EH (cell line): ENCODE data around the gene PSD4.
A peak's percentile ranks its signal among the peaks of the same experiment; 100 is the strongest.

Experiments used
- DNase-seq: peaks from one replicate; pipeline ENCODE4 v3.0.0-alpha.2; 2015; ENCODE audit warnings: low read depth

Gene PSD4

DNA sequence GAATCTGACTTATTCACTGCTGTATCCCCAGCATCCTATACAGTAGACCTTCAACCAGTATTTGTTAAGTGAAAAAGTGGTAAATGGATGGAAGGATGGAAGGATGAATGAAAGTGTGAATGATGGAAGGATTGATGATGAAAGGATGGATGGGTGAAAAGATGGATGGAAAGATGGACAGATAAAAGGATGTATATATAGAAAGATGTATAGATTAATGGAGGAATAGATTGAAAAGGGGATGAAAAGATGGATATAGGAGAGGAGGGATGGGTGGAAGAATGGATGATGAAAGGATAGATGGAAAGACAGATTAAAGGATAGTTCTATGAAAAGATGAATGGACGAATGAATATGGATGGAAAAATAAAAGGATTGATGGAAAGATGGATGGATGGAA is 50.0 kb downstream of the PSD4 start:
- no peak for DNase-seq

DNA sequence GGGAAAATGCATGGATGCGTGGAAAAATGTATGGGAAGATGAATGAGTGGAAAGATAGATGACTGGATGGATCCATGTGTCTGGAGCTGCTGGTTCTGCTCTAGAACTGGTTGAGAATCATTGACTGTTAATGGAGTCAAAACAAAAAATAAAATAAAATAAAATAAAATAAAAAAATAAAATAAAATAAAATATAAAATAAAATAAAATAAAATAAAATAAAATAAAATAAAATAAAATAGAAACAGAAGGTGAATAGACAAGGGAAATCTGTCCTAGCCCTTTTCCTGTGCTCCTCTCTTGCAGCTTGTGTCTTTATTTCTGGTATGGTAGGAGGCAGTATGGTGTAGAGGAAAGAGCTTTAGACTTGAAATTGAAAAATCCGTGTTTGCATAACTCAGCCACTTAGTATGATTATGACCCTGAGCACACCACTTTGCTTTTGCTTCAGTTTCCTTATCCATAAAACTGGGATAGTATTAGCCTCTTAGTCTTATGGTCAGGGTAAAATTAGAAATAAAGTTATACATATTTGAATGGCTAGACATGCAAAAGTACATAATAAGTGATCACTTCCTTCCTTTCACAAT is 51.0 kb downstream of the PSD4 start:
- DNase-seq: no peak

DNA sequence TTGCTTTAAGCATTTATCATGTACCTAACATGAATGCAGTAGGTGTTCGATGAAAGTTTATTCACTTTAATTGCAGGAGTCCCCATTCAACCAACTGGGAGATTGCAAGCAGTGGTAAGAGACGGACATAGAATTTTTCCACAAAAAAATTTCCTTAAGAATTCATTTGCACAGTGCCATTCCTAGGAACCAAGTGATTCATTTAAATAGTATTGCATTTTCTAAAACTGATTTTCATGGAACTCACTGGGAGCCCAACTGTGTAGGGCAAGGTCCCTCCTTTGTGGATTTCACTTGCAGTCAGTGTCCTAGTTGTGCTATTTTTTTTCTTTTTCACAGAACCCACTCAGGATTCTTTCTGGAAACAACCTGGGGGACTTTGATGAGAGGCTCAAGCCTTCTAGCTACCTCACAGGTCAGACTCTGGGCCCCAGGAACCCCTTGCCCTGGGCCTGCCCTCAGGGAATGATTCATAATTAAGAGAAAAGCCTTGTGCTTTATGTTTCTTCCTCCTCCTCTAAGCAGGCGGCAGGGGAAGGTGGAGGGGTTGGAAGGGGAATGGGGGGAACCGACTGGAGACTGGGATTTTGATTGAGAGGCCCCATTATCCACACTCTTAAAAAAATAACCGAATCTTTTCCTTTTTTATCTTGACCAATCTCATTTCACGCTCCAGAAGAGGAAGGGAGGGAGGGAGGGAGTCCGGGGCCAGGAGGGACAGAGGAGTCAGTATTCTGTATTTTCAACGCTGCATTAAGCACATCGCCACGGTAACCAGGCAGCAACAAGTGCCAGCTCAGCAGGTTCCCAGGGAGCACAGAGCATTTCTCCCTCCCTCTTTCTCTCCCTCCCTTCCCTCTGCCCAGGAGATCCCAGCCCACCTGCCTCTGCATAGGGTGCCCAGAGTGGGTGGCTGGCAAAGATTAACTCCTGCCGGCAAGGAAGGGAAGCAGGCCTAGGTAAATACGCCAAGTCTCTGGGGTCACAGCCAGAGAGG is 51.8 kb downstream of the PSD4 start:
- no peak for DNase-seq

DNA sequence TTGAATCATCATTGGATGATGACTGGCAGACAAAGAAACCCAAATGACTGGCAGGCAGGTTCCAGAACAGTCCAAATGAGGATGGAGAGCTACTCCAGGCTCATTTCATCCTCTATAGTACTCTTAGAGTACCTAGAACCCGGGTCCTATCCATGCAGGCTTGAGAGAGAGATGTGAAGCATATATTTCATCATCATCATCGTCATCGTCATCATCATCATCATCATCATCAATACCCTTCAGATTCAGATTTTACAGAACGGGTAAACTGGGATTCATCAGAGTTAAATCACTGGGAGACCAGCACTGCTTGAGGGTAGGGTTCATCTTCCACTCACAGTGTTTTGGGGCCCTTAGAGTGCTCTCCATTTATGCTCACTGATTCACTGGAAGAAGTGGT is 52.7 kb downstream of the PSD4 start:
- DNase-seq: no peak

DNA sequence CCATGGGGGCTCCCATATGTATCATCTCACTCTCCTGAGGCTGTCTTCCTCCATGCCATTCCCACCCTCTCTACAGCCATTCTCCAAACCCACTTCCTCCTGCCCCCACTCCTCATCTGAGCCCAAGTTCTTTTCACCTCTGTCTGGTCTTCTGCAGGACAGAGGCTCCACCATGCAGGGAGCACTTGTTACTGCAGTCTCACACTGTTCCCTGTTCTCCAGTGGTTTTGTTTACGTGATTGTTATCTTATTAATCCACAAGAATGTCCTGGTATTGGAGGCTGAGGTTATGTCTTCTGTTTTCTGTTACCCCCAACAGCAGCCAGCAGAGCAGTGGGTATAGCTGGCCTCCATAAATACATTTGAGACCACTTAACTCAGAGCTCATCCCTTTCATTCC is 53.5 kb downstream of the PSD4 start:
- DNase-seq: peak; percentile 43

DNA sequence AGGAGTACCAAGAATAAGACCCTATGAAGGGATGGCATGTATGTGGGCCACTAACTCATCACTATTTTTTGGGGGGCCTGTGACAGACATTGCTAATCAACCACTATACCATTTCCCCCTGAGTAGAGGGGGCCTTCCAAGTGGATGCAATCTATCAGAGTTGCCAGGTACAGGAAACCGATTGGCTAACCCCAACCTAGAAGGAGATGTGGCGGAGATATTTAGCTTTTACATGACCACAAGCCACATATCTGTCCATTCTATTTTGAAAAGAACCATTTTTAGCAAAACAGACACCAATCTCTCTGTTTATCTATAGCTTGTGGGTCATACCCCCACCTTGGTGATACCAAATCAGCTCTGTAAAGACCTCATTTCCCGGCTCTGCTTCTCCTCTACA is 53.9 kb downstream of the PSD4 start:
- no peak for DNase-seq

DNA sequence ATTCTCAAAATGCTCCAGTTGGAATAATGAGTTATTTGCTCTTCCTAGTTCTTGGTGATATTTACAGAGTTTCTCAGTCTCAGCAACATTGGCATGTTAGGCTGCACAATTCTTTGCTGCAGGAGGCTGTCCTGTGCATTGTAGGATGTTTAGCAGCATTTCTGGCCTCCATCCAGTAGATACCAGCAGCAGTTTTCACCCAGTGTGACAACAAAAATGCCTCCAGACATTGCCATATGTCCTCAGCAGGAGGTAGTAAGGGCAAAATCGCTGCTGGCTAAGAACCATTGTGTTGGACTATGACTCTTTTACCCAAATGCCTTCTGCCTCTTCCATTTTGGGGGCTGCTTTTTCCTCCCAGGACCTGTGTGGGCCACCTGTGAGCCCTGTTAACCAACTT is 54.6 kb downstream of the PSD4 start:
- DNase-seq: no peak

DNA sequence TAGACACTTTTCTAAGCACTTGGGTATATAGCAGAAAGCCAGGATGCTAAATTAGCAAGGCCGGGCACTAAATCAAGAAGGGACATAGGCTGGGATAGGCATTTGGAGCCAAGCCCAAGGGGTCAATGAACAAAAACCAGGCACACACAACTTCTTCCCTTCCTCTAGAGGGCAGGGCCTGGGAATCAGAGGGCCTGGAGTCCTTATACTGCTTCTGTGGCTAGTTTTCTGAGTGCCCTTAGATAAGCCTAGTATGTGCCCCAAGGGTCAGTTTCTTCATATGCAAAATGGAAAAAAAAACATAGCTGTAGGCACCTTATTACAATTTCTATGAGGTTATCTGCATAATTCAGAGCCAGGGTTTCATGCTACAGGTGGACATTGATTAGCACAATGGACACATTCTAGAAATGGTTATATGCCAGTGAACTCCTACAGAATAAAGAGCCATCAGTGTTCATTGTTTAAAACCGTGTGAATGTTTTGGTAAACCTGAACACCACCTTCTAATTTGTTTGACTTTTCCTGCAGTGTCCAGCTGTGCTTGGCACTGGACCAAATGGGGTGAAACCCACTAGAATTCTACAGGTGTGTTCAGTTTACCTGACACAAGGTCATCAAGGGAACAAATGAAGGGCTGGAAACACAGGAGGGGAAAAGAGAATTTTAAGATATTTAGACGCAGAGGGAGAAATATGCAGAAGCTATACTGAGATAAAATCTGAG is 55.4 kb downstream of the PSD4 start:
- DNase-seq: no peak

DNA sequence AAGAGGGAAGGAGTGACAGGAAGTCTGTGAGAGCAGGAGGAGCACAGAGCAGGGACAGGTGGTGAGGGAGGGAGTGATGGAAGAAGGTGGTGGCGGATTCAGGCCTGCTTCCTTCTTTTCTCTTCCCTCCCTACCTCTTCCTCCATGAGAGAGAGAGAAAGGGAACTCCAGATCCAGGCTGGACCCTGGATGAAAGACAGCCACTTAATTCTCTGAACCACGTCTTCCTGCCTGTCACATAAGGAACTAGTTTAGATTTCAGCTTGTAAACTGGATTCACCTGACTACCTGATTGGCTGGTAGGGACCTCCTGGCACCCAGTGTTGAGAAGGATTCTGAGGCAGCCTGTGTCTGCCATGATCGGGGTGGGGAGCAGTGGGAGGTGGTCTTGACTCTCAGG is 56.0 kb downstream of the PSD4 start:
- DNase-seq: no peak

DNA sequence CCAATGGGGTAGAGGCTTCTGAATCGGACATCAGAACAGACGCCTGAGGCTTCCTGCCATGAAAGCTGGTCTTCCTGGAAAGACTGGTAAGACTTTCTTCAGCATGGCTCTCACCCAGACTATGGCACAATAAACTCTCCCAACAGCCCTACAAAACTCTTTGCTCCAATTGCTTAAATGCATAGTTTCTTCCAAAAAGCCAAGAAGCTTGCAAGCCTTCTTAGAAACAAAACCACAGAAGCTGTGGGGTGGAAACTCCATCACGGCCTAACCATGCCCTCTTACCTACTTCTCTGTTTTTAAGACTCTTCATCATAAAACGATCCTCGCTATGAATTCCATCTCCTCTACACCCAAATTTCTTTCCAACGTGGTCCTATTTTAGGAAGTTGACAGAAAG is 56.8 kb downstream of the PSD4 start:
- no peak for DNase-seq

DNA sequence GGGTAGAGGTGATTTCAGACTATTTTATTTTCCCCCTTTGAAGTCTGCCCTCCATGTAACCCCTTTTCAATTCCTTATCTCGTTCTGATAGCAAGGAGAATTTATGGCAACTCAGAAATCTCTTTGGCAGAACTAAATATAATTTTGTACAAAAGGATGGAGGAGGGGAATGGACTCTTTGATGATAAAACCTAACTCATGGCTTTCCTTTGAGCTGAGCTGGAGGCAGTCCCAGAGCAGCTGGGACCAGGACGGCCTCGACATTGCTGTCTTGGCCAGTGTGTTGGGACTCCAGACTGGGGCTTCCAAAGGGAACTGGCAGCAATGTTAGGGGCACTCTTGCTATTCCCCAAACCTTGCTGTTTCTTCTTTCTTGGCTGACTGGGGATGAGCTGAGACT is 57.3 kb downstream of the PSD4 start:
- no peak for DNase-seq

DNA sequence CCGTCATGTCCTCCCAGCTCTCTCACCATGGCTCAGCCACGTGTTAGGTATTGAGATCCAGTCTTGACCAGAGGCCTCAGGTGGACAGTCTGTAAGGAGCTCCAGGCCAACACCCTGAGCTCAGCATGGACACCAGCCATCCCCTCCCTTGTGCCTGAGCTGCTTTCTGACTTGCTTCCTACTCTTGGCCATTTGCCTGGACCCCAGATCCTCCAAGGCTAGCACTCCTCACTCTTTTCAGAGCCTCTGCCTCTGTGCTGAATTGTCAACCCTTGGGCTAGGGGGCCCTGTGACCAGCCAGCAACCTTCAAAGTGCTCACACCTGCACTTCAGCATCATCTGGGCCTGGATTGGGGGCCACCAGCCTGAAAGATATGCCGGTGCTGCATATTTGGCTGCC is 58.4 kb downstream of the PSD4 start:
- no peak for DNase-seq

DNA sequence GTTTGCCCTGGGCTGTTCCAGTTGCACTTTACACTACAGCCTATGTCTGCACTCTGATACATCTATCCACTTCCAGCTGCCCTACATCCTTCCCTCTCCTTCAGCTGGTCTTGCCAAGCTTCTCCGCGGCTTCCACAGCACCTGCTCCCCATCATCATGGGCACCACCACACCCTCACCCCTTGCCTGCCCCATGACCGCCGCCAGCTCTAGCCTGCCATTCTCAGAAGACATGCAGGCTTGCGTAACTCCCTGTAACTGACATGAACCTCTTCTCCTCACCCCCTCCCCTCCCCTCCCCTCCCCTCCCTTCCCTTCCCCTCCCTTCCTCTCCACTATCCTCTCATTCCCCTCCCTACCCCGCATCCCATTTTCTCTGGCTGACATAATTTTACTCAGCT is 59.0 kb downstream of the PSD4 start:
- no peak for DNase-seq

DNA sequence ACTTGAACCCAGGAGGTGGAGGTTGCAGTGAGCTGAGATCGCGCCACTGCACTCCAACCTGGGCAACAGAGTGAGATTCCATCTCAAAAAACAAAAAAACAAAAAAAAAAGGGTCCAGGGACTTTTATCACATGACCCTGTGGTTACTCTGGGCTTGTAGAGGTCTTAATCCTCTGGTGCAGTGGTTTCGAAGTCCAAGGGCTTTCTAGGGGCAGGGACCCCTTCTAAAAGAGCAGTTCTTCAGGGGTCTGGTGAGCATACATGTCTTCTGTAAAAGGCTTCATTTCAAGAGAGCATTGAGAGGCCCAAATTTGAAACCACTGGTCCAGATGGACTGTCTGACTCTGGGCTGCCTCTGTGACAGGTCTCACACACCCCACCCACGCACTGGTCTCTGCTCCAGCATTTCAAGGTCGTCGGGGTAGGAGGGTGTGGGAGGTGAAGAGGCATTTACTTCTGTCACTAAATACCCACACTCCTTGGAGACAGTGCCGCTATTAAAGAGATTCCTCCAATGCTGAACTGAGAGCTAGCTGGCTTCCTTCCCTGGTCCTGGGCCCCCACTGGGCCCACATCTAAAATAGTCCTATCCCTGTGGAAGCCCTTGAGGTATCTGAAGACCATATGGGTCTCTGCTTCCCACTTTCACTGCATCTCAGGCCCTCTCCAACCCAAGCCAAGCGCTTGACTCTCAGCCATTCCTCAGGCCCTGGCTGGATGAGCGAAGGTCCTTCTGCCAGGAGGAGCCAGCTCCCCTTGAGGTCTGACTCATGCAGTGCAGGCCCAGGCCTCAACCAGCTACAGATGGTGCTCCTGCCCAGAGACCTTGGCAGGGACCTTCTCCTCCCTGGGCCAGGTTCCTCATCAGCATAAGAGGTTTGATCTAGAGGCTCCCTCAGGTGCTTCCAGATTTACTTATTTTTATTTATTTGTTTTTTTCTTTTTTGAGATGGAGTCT is 60.1 kb downstream of the PSD4 start:
- peak; percentile 47 for DNase-seq

DNA sequence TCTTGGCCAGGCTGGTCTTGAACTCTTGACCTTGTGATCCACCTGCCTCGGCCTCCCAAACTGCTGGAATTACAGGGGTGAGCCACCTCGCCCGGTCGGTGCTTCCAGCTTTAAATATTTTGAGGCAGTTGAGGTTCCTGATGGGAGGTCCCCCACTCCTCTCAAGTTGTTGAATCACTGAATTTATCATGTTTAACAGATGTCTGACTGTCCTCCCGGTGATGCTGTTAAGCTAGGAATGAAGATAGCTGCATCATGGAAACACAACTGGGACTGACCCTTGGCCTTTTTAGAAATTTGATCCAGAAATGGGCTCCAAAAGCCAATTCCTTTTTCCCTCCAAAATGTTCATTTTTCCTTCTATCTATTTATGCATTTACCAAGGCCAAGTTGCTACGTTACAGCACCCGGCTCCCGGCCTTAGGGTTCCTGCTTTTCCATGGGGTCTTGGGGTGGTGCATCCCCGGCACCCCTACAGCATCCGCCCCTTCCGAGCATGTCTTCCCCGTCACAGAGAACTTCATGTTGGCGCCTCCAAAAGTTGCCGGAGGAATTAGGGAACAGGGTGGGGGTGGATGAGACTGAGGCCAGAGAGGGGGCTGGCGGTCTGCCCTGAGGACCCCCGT is 61.1 kb downstream of the PSD4 start:
- peak; percentile 44 for DNase-seq

DNA sequence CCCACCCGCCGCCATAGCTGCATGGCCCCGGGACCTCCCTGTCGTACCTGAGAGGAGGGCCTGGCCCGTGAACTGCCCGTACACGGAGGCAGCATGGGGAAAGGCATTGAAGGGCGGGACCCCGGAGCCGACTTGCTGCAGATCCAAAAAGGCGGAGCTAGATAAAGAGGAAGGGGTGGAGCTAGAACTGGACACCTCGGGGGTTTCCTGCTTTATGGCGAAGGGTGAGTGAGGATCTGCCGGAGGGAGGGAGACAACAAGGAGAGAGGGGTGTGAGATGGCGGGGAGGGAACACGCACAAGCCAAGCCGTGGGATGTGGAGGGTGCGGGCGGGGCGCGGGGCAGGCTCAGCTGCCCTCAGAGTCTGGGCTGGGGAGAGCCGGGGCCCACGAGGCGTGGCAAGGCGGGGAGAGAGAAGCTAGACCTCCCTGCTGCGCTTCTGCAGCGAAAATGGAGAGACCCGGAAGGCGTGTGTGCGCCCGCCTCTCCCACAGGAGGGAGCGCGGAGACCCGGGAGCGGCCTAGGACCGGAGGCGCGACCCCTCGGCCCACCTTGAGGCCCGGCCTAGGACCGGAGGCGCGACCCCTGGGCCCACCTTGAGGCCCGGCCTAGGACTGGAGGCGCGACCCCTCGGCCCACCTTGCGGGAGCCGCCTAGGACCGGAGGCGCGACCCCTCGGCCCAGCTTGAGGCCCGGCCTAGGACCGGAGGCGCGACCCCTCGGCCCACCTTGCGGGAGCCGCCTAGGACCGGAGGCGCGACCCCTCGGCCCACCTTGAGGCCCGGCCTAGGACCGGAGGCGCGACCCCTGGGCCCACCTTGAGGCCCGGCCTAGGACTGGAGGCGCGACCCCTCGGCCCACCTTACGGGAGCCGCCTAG is 61.8 kb downstream of the PSD4 start:
- peak; percentile 89 for DNase-seq

DNA sequence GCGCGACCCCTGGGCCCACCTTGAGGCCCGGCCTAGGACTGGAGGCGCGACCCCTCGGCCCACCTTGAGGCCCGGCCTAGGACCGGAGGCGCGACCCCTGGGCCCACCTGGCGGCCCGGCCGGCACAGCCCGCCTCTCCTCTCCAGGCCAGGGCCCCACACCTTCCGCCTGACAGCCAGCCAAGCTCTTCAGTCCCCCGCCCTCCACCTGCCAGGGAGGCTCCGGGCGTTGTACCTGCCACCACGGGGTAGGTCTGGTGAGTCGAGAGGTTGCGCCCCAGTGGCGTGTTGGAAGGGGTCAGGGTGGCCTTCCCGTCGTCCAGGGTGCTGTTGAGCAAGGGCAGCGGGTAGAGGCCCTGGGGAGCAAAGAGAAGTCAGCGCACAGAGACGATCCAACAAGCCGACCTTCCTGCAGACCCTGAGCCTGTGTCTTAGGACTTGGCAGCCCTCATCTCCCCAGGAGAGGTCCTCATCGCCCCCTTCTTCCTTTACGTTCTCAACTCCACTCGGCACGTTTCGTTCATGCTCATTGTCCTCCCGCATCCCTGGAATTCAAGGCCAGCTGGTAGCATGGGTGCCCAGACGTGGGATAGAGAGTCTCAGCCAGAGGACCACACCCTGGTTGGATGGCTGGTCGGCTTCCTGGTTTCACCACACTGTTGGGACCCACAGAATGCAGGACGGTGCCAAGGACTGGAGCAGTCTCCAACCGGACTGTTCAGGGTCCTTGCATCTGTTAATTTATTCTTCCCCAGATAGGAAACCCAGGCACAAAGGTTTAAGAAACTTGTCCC is 62.8 kb downstream of the PSD4 start:
- DNase-seq: no peak

DNA sequence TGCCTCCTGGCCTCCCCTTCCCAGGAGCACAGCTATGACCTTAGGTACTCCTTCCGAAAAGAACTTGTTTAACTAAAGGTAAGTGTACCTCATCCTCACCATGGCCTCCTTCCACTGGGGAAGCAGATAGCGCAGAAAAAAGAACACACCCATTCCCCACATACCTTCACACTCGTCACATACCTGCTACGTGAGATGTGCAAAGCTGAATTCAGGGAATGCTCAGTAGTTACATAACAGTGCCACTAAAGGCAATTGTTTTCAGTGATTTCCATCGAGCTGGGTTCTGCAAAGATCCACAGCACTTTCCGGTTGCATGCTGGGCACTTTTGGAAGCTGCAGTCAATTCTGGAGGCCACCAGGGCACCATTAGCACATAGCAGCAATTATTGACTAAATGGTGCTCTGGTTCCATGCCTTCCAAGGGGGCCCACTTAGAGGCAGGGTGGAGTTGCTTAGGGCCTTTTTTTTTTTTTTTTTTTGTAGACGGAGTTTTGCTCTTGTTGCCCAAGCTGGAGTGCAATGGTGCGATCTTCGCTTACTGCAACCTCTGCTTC is 63.9 kb downstream of the PSD4 start:
- no peak for DNase-seq
